RCC 7860 (cell line): Measurements from ENCODE around the gene STK24.

Source experiments
- DNase-seq: peaks from one replicate; pipeline ENCODE4 v3.0.0-alpha.2; 2015; ENCODE audit warnings: low spot score
- FAIRE-seq: peaks from 2 replicates; lab custom pipeline; 2012; peaks lifted over from hg19 to GRCh38; lab: Jason Lieb, UNC

The STK24 gene

DNA sequence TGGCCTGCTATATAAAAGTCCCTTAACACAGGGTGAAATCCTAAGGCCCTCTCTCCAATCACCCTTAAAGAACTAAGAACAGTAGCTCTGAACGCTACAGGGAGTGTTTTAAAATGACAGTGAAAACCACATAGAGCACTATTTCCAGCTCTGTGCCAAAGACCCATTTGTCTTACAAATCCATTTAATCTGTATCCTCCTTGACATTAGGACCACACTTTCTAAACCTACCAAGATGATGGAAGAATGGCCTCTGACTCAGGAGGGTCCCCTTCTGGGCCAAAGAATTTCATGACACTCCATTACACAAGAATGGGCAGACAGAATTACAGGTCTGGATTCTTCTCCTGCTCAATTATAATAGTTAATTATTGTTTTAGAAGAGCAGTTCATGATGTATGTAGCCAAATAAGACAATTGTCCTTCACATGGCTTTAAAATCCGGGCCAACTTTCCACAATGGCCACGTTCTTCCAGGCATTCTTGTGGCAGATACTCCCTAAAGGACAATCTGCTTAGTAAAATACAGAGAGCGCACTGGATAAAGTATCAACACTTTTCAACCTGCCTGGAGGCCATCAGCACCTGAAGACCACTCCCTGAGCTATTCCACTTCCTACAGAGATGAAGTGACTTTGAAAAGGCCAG lies 61.0 kb downstream of the STK24 start:
- no peak for FAIRE-seq
- no peak for DNase-seq

DNA sequence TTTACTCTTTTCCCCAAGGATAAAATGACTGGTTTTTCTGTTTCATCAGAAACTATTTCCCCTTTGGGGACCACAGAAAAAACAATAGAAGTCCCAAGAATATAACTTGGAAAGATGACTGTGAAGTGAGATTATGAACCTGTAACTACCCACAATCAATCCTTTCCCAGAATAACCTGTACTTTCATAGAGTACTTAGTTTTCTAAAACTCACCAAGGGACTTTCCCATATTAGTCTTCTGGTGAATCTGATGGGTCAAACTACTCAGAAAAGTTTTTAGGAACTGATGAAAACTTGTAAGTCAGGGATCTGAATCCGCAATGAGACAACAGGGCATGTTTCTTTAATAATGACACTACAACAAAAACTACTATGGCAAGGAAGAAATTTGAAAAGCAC lies 62.6 kb downstream of the STK24 start:
- FAIRE-seq (no peak), DNase-seq (no peak)

- FAIRE-seq (no peak), DNase-seq (no peak)
These were observed 63.1 kb downstream of the STK24 start for GRCh38 chr13:98513837-98514236.

DNA sequence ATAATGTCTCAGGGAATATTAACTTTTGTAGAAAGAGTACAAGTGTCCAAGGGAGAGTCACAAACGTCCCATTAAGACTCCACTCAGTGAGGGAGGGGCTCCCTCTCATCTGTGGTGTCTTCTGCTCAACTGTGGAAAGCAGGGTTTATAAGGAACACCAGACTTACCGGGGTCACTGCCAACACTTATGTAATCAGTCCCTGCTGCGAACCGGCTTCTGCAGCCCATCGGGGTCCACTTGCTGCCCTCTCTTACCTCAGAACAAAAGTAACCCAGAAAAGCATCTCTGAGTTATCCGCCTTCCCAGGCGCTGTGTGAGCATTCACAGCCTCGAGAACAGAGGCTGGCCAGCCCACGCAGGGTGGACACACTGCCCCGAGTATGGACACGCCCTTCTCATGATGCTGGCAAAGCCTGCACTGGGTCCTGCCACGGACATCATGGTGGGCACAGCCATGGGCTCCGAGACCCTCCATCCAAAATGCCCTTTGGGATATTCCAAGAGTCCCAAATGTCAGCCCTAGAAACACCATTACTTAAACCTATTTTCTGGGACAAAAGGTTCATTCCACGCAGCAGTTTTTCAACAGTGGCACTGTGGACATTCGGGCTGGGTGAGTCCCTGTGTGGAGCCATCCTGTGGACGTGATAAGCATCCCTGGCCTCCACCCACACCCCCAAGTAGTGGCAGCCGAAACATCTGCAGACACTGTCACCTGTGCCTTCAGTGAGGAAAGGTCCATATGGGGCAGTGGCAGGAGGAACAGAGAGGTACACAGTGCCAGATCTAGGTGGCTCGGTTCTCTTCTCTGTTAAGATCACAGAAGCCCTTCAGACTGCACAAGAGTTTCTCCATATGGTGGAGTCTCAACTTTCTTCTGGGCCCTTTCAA lies 63.9 kb downstream of the STK24 start:
- DNase-seq (no peak), FAIRE-seq (no peak)

DNA sequence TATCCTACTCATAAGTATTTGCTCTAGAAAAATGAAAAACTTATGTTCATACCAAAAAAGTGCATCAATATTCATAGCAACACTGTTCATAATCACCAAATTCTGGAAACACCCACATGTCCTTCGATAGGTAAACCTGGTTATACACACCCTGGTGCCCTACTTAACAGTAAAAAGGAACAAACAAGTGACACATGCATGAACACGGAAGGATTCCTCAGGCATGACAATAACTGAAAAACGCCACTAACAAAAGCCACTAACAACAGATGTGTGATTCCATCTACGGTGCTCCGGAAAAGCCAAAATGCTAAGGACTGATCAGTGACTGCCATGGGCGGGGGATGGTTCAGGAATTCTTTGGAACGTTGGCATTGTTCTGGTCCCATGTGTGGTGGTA lies 65.5 kb downstream of the STK24 start:
- FAIRE-seq (no peak), DNase-seq (no peak)

GRCh38 chr13:98510156-98510509 lies 66.8 kb downstream of the STK24 start:
- FAIRE-seq (no peak), DNase-seq (no peak)

DNA sequence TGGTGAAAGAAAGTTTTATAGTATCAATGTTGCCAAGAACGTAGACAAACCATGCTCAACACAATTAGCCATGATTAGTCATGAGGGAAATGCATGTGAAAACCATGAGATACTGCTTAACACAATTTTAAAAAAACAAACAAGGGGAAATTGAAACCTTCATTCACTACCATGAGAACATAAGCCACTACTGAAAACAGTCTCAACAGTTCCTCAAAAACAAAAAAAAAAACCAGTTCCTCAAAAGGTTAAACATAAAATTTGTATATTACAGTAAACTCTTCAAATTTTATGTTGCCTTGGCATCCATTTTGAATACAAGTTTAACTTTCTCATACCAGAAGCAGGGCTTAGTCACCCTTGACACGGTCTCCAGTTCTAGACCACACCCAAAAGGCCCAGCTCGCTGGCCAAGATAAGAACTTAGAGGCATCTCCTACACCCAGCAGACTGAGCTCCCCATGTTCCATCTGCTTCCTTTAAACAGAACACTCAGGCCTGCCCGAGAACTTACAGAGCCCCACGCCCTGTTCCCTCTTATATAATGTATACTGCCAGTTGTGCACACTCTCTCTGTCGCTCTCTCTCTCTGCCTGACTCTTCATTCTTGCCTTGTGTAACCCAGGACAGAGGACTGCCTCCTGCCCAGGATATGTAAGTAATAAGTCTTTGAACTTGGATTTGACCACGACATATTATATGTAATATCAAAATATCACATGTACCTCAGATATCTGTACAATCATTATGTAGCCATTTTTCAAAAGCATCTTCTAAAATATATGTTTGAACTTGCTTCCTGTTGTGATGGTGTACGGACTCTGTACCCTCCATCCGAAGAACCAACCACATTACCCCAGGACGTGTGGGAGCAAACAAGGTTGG lies 67.4 kb downstream of the STK24 start:
- FAIRE-seq (peak; percentile 71), DNase-seq (peak; percentile 66)

GRCh38 chr13:98508685-98509084 lies 68.2 kb downstream of the STK24 start:
- no peak for FAIRE-seq
- DNase-seq = peak; percentile 25

DNA sequence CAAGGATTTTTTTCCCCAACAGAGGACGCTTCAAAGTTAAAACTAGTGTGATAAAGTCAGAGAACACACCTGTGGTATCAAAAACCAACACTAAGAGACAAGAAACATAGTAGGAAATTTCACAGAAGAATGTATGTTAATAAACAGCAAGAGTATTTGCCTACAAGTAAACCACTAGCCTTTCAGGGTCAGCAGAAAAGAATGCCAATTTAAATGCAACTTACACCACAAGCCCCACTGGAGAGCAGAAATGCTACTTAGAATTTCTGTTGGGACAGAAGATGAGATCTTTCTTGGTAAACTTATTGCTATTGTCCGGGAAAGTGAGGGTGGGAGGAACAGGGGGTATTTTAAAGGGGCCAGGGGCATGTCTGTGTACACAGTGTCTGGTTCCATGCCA lies 68.6 kb downstream of the STK24 start:
- DNase-seq (no peak), FAIRE-seq (no peak)

GRCh38 chr13:98507282-98507797 lies 69.6 kb downstream of the STK24 start:
- FAIRE-seq (no peak), DNase-seq (no peak)

- FAIRE-seq (no peak), DNase-seq (no peak)
These were observed 70.1 kb downstream of the STK24 start for GRCh38 chr13:98506728-98507230.

- DNase-seq (no peak), FAIRE-seq (no peak)
These were observed 70.6 kb downstream of the STK24 start for GRCh38 chr13:98506322-98506721.

DNA sequence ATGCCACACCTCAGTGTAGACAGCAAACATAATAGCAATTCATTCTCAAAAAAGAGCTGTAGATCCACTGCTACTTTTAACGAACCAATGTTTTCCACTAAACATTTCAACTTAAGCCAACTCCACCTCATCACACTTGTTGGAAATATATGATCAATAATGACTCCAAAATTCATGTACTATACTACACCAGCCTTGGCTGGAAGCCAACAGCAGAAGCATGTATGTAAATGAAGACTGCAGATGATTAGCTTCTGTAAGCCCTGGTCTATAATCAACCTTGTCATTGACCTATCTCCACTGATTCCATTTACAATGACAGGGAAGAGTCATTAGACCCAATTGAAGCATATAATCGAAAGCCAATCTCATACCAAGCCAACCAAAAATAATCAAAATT lies 71.7 kb downstream of the STK24 start:
- no peak for FAIRE-seq
- no peak for DNase-seq

DNA sequence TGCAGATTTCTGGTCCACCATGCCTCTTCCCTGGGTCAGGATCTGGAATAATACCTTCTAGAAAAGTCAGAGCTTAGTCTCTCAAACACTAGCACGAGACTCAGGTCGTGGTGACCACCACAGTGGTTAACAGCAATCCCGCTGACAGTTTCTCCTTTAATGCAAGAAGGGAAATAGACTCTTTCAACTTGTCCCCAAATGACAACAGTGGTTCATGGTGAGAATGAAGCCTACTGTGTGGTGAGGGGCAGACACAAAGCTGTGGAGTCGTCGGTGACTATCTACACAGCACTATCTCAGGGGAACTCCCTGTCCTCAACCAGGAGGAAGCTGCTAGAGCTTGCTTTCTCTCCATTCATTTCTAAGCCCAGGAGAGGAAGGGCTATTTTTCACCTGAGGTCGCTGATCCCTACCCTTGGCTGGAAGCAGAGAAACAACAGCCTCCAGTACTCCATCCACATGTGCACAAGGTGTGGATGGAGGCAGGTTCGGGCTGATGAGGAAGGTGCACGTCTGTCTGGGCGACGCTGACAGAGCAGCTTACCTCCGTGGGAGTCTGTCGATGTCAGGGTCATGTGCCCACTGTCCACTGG lies 72.4 kb downstream of the STK24 start:
- DNase-seq (no peak), FAIRE-seq (no peak)

DNA sequence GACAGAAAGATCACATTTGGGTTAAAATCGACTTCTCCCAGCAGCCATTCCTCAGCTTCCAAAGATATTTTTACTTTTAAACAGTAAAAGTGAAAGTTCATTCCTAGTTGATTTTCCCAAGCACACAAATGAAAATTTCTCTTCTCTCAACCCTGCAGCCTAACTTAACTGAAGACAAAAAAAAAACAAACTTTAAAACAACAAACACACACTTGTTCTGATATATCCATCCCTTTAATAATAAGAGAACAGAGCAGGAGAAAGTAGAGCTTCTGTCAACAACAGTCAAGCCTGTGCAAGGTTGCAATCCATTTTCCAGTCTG lies 72.9 kb downstream of the STK24 start:
- FAIRE-seq = no peak
- DNase-seq = no peak

- no peak for DNase-seq
- FAIRE-seq = no peak
These were observed 73.5 kb downstream of the STK24 start for GRCh38 chr13:98503175-98504028.

DNA sequence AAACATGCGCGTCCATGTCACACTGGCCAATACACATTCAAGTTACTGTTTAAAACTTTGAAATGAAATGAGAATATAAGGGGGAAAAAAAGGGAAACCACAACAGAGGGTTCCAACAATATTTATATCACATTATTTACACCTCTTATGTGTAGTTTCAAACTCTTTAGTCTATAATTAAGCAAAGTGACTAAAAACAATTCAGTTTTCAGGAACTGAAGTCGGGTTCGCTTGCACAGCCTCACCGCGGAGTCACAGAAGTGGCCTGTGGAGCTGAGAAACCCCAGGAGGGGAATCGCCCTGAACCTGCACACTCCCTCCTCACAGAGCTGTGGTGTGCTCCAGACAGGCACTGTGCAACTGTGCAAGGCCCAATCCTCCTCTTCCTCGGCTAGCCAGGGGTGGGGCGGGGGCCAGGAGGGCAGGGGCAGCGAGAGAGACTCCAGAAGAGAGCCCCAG lies 75.9 kb downstream of the STK24 start:
- no peak for FAIRE-seq
- DNase-seq = no peak

- FAIRE-seq (no peak), DNase-seq (no peak)
These were observed 79.9 kb downstream of the STK24 start for GRCh38 chr13:98496966-98497365.

- DNase-seq (no peak), FAIRE-seq (no peak)
These were observed 80.5 kb downstream of the STK24 start for GRCh38 chr13:98496479-98496791.
